ENCODE results near the gene LZTS2. TPM values are rescaled to one million over a fixed set of nuclear protein-coding genes. Genes with fewer than 3 reads are reported as not detected.

The LZTS2 gene
- polyA plus RNA-seq, 2 of the 4 experiments (the other 2 are of a cell fraction) = 13.8 to 35.5 TPM

GRCh38 chr10:101022967-101023705, 23.5 kb downstream of the LZTS2 start:
- ChIA-PET POLR2A (no interaction called here), CTCF (interaction anchor here (1.0 to 59.3 kb wide), 4 partner anchors 6 to 54 kb away, joined by 4 to 2364 read pairs (median 259); partner anchors contain the start of genes KAZALD1 and LZTS2)
- no peak overlapping the region for H3K27ac ChIP-seq
- H3K4me1 ChIP-seq = peaks cover 4% of the 10 kb centered on the region; the same call in 1 of the 3 replicates
- no peak for FAIRE-seq
- WGBS (ENCODE audit: missing lambda C conversion rate) = 91% methylated on average over 10 of the region's 15 CpGs
- no peaks in the 10 kb centered on the region for H3K9me3 ChIP-seq
- ATAC-seq = no peak
- H3K4me2 ChIP-seq = no peak overlapping the region
- no peak for TF ChIP-seq ESRRA (IDR thresholded peaks at IDR 0.05; ENCODE audit: borderline replicate concordance, low read length)
- no peak for TF ChIP-seq GATA3 (IDR thresholded peaks at IDR 0.05; ENCODE audit: borderline replicate concordance)
- TF ChIP-seq PHF8 (IDR thresholded peaks at IDR 0.05; ENCODE audit: borderline replicate concordance, low read depth) = no peak
- TF ChIP-seq TP53 (CRISPR knock-in tag; IDR thresholded peaks at IDR 0.05) = no peak
- no peak for TF ChIP-seq CBX8 (IDR thresholded peaks at IDR 0.05)
- TF ChIP-seq RFX5 (IDR thresholded peaks at IDR 0.05) = no peak
- TF ChIP-seq MAFK (IDR thresholded peaks at IDR 0.05; ENCODE audit: partially characterized antibody) = no peak
- TF ChIP-seq NR3C1 (IDR thresholded peaks at IDR 0.05) = no peak
- TF ChIP-seq FOSL2 (IDR thresholded peaks at IDR 0.05) = no peak
- no peak for TF ChIP-seq FOSL2 (CRISPR knock-in tag; IDR thresholded peaks at IDR 0.05)
- no peak for DNase-seq (ENCODE audit: low read depth in 1 of 2, low spot score in 1 of 2)
- H3K4me3 ChIP-seq = no peak overlapping the region

GRCh38 chr10:101027106-101027720, 27.6 kb downstream of the LZTS2 start:
- DNase-seq (ENCODE audit: low read depth in 1 of 2, low spot score in 1 of 2) = no peak
- FAIRE-seq = peak; percentile 13
- Histone ChIP-seq H3K27ac (no peak overlapping the region), H3K4me1 (peaks cover 19% of the 10 kb centered on the region), H3K4me3 (no peak overlapping the region), H3K9me3 (no peaks in the 10 kb centered on the region), H3K4me2 (no peak overlapping the region)
- WGBS (ENCODE audit: missing lambda C conversion rate) = 82% methylated on average over 9 of the region's 10 CpGs
- CTCF ChIA-PET = interaction anchor here (1.6 to 59.3 kb wide), 6 partner anchors 10 to 50 kb away, joined by 5 to 2364 read pairs (median 109); partner anchors contain the start of genes KAZALD1 and LZTS2
- TF ChIP-seq PBX3 (IDR thresholded peaks at IDR 0.05) (no peak), ZNF302 (CRISPR knock-in tag; IDR thresholded peaks at IDR 0.05) (no peak), CHD2 (IDR thresholded peaks at IDR 0.05; ENCODE audit: low read length, partially characterized antibody) (no peak), RCOR1 (IDR thresholded peaks at IDR 0.05; ENCODE audit: low read depth, low read length) (no peak), NR3C1 (IDR thresholded peaks at IDR 0.05) (no peak), POLR2AphosphoS2 (conservative IDR thresholded peaks at IDR 0.05; ENCODE audit: low read length) (no peak), MAX (IDR thresholded peaks at IDR 0.05) (no peak), TFCP2L1 (CRISPR knock-in tag; IDR thresholded peaks at IDR 0.05) (no peak), MYC (IDR thresholded peaks at IDR 0.05; ENCODE audit: borderline replicate concordance, low read length) (no peak), HOXB13 (CRISPR knock-in tag; IDR thresholded peaks at IDR 0.05; ENCODE audit: low read depth) (no peak), CEBPB (IDR thresholded peaks at IDR 0.05) (no peak), CBX8 (IDR thresholded peaks at IDR 0.05) (no peak), EHF (CRISPR knock-in tag; IDR thresholded peaks at IDR 0.05) (no peak), NFE2L2 (conservative IDR thresholded peaks at IDR 0.05; ENCODE audit: low read length) (no peak), SREBF2 (IDR thresholded peaks at IDR 0.05) (no peak), MAZ (IDR thresholded peaks at IDR 0.05; ENCODE audit: borderline replicate concordance, low read depth, low read length) (no peak), TP53 (CRISPR knock-in tag; IDR thresholded peaks at IDR 0.05) (no peak)
- TF ChIP-seq, protein P1, sequence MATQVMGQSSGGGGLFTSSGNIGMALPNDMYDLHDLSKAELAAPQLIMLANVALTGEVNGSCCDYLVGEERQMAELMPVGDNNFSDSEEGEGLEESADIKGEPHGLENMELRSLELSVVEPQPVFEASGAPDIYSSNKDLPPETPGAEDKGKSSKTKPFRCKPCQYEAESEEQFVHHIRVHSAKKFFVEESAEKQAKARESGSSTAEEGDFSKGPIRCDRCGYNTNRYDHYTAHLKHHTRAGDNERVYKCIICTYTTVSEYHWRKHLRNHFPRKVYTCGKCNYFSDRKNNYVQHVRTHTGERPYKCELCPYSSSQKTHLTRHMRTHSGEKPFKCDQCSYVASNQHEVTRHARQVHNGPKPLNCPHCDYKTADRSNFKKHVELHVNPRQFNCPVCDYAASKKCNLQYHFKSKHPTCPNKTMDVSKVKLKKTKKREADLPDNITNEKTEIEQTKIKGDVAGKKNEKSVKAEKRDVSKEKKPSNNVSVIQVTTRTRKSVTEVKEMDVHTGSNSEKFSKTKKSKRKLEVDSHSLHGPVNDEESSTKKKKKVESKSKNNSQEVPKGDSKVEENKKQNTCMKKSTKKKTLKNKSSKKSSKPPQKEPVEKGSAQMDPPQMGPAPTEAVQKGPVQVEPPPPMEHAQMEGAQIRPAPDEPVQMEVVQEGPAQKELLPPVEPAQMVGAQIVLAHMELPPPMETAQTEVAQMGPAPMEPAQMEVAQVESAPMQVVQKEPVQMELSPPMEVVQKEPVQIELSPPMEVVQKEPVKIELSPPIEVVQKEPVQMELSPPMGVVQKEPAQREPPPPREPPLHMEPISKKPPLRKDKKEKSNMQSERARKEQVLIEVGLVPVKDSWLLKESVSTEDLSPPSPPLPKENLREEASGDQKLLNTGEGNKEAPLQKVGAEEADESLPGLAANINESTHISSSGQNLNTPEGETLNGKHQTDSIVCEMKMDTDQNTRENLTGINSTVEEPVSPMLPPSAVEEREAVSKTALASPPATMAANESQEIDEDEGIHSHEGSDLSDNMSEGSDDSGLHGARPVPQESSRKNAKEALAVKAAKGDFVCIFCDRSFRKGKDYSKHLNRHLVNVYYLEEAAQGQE (IDR thresholded peaks at IDR 0.05) = no peak
- ATAC-seq = no peak
- POLR2A ChIA-PET = no interaction called here

Data from A549 (cell line).